Naive thymus-derived CD4-positive, alpha-beta T cell (primary cell): ENCODE measurements around the gene MGAT3. TPM values are rescaled to one million over a fixed set of nuclear protein-coding genes. Genes with fewer than 3 reads are reported as not detected.

ENCODE experiments used
- ATAC-seq: fragments of 150-1000 bp; cut with Tn5 transposase; 2 replicates; pipeline ENCODE4 v1.10.0; 2021; ENCODE audit warnings: mild to moderate bottlenecking, moderate library complexity
- CTCF ChIA-PET: fragments of 350-600 bp; sonication (Branson Sonifier 250); formaldehyde crosslinking; loops from one replicate; lab custom pipeline; 2021; ENCODE audit warnings: antibody characterized with exemption; lab: Charles Lee
- POLR2A ChIA-PET: fragments of 350-600 bp; sonication (Branson Sonifier 250); formaldehyde crosslinking; loops from one replicate; lab custom pipeline; 2021; ENCODE audit warnings: antibody characterized with exemption, inconsistent platforms; lab: Charles Lee
- DNase-seq, 9 donors: peaks; one replicate each; pipeline versions ENCODE4 v3.0.0 to v3.0.0-alpha.2; 2020 to 2022; ENCODE audit warnings: mixed read lengths in 1 of 9
- H3K27ac ChIP-seq: one replicate; pipeline ENCODE4 v1.7.0; 2013; ENCODE audit warnings: mild to moderate bottlenecking, low read depth, low read length, moderate library complexity
- H3K27me3 ChIP-seq, 2 donors: one replicate each; pipeline ENCODE4 v1.7.0; 2013; ENCODE audit warnings: low read length in 2 of 2, mild to moderate bottlenecking in 2 of 2, moderate library complexity in 2 of 2; ENCODE audit not compliant: control insufficient read depth in 2 of 2, insufficient read depth in 2 of 2
- H3K36me3 ChIP-seq, 3 experiments: 1 replicate in 2 of 3; 2 replicates in 1 of 3; pipeline ENCODE4 v1.7.0; 2013; ENCODE audit warnings: low read length in 3 of 3, mild to moderate bottlenecking in 3 of 3, moderate library complexity in 1 of 3; ENCODE audit not compliant: insufficient read depth in 3 of 3, control insufficient read depth in 2 of 3
- H3K4me1 ChIP-seq, 2 donors: one replicate each; pipeline ENCODE4 v1.7.0; 2013; ENCODE audit warnings: low read length in 2 of 2, mild to moderate bottlenecking in 2 of 2, moderate library complexity in 1 of 2; ENCODE audit not compliant: control insufficient read depth in 2 of 2, insufficient read depth in 2 of 2
- H3K4me3 ChIP-seq: 2 replicates; pipeline ENCODE4 v1.7.0; 2013; ENCODE audit warnings: mild to moderate bottlenecking, low read length
- H3K9me3 ChIP-seq, 3 experiments: 1 replicate in 2 of 3; 2 replicates in 1 of 3; pipeline ENCODE4 v1.7.0; 2013; ENCODE audit warnings: low read length in 3 of 3; ENCODE audit not compliant: control insufficient read depth in 2 of 3
- H3K27ac Mint-ChIP-seq, 9 donors: one replicate each; pipeline ENCODE4 v1.8.0; 2020 to 2022; ENCODE audit warnings: mixed read lengths in 9 of 9, mild to moderate bottlenecking in 8 of 9, moderate library complexity in 5 of 9, inconsistent platforms in 2 of 9
- H3K27me3 Mint-ChIP-seq, 5 donors: one replicate each; pipeline ENCODE4 v1.8.0; 2021 to 2022; ENCODE audit warnings: mixed read lengths in 5 of 5, mild to moderate bottlenecking in 1 of 5
- H3K36me3 Mint-ChIP-seq, 5 donors: one replicate each; pipeline ENCODE4 v1.8.0; 2020 to 2022; ENCODE audit warnings: mixed read lengths in 5 of 5, mild to moderate bottlenecking in 3 of 5, inconsistent platforms in 1 of 5
- H3K4me1 Mint-ChIP-seq, 7 donors: one replicate each; pipeline ENCODE4 v1.8.0; 2020 to 2022; ENCODE audit warnings: mixed read lengths in 7 of 7, mild to moderate bottlenecking in 3 of 7, inconsistent platforms in 1 of 7
- H3K4me3 Mint-ChIP-seq, 10 donors: one replicate each; pipeline ENCODE4 v1.8.0; 2020 to 2022; ENCODE audit warnings: mild to moderate bottlenecking in 10 of 10, mixed read lengths in 10 of 10, moderate library complexity in 6 of 10, inconsistent platforms in 2 of 10
- H3K9me3 Mint-ChIP-seq, 11 donors: one replicate each; pipeline ENCODE4 v1.8.0; 2020 to 2022; ENCODE audit warnings: mixed read lengths in 11 of 11, mild to moderate bottlenecking in 4 of 11, inconsistent platforms in 1 of 11, moderate library complexity in 1 of 11
- intact Hi-C, 2 donors: fragments of 100-400 bp; cut with micrococcal nuclease; formaldehyde crosslinking; loops; one replicate each; pipeline ENCODE4 v1.15.1; 2023
- polyA plus RNA-seq, 2 donors: library from polyadenylated mRNA; unstranded; fragments of 300-500 nt; fragmentation: Illumina TruSeq; gene quantifications; one replicate each; pipeline ENCODE4 v1.2.3, GENCODE V29; 2021
- total RNA-seq, 6 experiments: library from RNA in 5 of 6; stranded (reverse) in 5 of 6; gene quantifications; 1 replicate in 5 of 6; 2 replicates in 1 of 6; pipeline ENCODE4 v1.2.3 and lab custom pipeline; 2021 to 2026

MGAT3 gene
- total and polyA plus RNA-seq, 7 experiments from 2014 or later: 0.57 to 3.2 (median 1.0) TPM; not detected in 2

DNA sequence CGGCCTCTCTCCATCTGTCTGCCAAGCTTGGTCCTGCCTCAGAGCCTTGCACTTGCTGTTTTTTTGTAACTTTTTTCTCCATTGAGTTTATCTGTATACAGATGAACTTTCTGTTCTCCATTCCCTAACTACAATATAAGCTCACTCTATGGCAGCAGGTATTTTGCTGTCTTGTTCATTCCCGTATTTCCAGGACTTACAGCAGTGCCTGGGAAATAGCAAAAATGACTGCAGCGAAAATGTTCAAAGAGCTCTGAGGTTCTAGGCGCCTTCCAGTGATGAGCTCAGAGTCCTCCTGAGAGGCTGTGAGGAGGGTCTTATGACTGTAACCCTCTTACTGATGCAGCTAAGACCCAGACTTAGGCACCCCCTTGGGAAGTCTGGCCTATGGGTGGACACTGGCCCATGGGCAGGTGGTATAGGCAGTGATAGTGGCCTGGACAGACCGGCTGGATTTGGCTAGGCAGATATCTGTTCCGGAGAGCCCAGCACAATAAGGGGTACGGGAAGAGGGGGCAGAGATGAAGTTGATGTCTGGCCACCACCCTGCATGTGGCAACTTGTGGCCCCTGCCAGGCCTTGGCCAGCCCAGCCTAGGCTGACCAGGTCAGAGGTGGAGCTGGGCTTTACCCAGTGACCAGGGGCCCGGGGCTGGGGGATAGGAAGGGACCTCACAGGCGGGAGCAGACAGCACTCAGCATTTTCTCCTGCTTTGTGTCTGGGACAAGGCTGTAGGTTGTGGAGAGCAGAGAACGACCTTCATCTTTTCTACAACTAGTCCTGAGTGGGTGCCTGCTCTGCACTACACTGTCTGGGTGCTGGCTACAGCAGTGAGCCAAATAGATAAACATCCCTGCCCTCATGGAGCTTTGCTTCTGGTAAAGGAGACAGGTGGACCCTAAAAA, 68.2 kb downstream of the MGAT3 start:
- ChIA-PET CTCF (interaction anchor here (1.3 kb wide), 1 partner anchor 31 kb away, joined by 6 read pairs; no protein-coding TSS in a partner anchor), POLR2A (interaction anchor here (0.6 to 6.1 kb wide), 10 partner anchors 9 to 876 kb away, joined by 3 to 93 read pairs (median 4); partner anchors contain the start of gene MIEF1)
- Mint-ChIP-seq H3K9me3 (peaks cover 0 to 16% (median 0%) of the 10 kb centered on the region in 11 donors), H3K4me3 (peak overlapping the region in 9 of 10 donors; percentile 14 to 76 (median 62)), H3K27ac (peak overlapping the region; percentile 52 to 96 (median 85)), H3K36me3 (peaks cover 4 to 58% (median 30%) of the 10 kb centered on the region in 5 donors), H3K27me3 (peaks cover 0 to 3% (median 0%) of the 10 kb centered on the region in 5 donors), H3K4me1 (peaks cover 66 to 89% (median 75%) of the 10 kb centered on the region in 7 donors)
- peaks cover 56 to 64% of the 10 kb centered on the region in 2 donors for H3K4me1 ChIP-seq
- no peak for ATAC-seq
- DNase-seq: peak in 1 of 9 donors; percentile 8
- H3K27me3 ChIP-seq: no peaks in the 10 kb centered on the region
- H3K9me3 ChIP-seq: no peaks in the 10 kb centered on the region
- intact Hi-C loops: loop anchor here (5.0 to 10.0 kb wide), 4 partner anchors 353 to 1760 kb away; partner anchors contain the start of genes APOBEC3D (in 1 of the 2), CBX6 (in 1 of the 2) and RANGAP1 (in 1 of the 2)
- no peak overlapping the region for H3K4me3 ChIP-seq
- H3K27ac ChIP-seq: no peak overlapping the region
- peaks cover 9 to 64% (median 11%) of the 10 kb centered on the region in 3 experiments for H3K36me3 ChIP-seq

DNA sequence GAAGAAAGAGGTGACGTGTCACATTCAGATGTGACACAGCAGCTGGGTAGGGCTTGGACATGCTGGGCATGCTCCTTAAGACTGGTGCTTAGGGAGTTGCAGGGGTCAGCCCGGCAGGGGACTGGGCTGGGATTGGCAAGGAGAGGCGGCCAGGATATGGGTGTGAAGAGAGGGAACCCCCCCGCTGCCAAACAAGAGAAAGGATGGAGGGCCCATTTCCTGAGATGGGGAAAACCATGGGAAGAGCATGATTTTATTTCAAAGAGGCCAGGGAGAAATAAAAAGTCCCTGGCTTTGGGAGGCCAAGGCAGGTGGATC, 68.8 kb downstream of the MGAT3 start:
- no peak for ATAC-seq
- Mint-ChIP-seq H3K27ac (peak overlapping the region in 8 of 9 donors; percentile 55 to 96 (median 85)), H3K27me3 (no peaks in the 10 kb centered on the region), H3K4me3 (peak overlapping the region in 7 of 10 donors; percentile 45 to 84 (median 62)), H3K9me3 (peaks cover 0 to 11% (median 0%) of the 10 kb centered on the region in 11 donors), H3K4me1 (peaks cover 71 to 89% (median 79%) of the 10 kb centered on the region in 7 donors), H3K36me3 (peaks cover 4 to 59% (median 26%) of the 10 kb centered on the region in 5 donors)
- Histone ChIP-seq H3K27ac (no peak overlapping the region), H3K4me3 (no peak overlapping the region), H3K9me3 (no peaks in the 10 kb centered on the region), H3K36me3 (peaks cover 9 to 67% (median 12%) of the 10 kb centered on the region in 3 experiments), H3K4me1 (peaks cover 58 to 70% of the 10 kb centered on the region in 2 donors), H3K27me3 (no peaks in the 10 kb centered on the region)
- ChIA-PET CTCF (no interaction called here), POLR2A (interaction anchor here (1.0 to 6.1 kb wide), 6 partner anchors 8 to 209 kb away, joined by 3 to 93 read pairs (median 4); partner anchors contain the start of gene MIEF1)
- peak in 1 of 9 donors; percentile 8 for DNase-seq
- intact Hi-C loops: loop anchor here (10.0 kb wide), 3 partner anchors 501 to 1759 kb away; partner anchors contain the start of genes APOBEC3D (in 1 of the 2), CBX6 (in 1 of the 2) and RANGAP1 (in 1 of the 2)

DNA sequence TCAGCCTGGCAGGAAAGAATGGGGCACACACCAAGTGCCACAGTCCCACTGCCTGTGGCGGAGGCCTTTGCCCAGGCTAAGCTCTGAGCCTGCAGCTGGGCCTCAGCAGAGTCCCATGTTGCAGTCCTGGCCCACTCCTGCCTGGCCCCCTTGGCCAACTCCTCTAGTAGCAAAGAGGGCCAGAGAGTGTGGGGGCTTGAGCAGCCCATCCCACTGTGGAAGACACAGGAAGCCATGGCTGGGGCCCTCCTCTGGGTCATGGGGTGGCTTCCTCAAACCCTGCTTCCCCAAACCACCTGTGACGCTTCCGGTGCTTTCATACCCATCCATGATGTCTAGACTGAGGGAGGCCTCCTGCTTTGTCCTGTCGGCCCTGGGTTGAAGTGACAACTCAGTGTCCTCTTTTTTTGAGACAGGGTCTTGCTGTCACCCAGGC, 69.9 kb downstream of the MGAT3 start:
- Histone ChIP-seq H3K4me3 (no peak overlapping the region), H3K9me3 (no peaks in the 10 kb centered on the region), H3K27me3 (no peaks in the 10 kb centered on the region), H3K4me1 (peaks cover 64 to 75% of the 10 kb centered on the region in 2 donors), H3K27ac (peak overlapping the region; percentile 50), H3K36me3 (peaks cover 3 to 59% (median 12%) of the 10 kb centered on the region in 3 experiments)
- DNase-seq (peak in 3 of 9 donors; percentile 22 to 32 (median 28)), ATAC-seq (no peak)
- Mint-ChIP-seq H3K36me3 (peaks cover 4 to 58% (median 24%) of the 10 kb centered on the region in 5 donors), H3K27ac (peak overlapping the region; percentile 64 to 94 (median 86)), H3K4me1 (peaks cover 76 to 94% (median 85%) of the 10 kb centered on the region in 7 donors), H3K27me3 (no peaks in the 10 kb centered on the region), H3K9me3 (peaks cover 0 to 5% (median 0%) of the 10 kb centered on the region in 11 donors), H3K4me3 (peak overlapping the region in 8 of 10 donors; percentile 5 to 94 (median 32))
- ChIA-PET POLR2A (interaction anchor here (0.6 to 6.1 kb wide), 7 partner anchors 9 to 517 kb away, joined by 3 to 68 read pairs (median 4); partner anchors contain the start of genes MIEF1 and RPL3), CTCF (interaction anchor here (0.7 to 6.4 kb wide), 4 partner anchors 31 to 500 kb away, joined by 4 to 120 read pairs (median 8); no protein-coding TSS in a partner anchor)
- intact Hi-C loops: loop anchor here (10.0 kb wide), 3 partner anchors 502 to 1758 kb away; partner anchors contain the start of genes APOBEC3D (in 1 of the 2), CBX6 (in 1 of the 2) and RANGAP1 (in 1 of the 2)

DNA sequence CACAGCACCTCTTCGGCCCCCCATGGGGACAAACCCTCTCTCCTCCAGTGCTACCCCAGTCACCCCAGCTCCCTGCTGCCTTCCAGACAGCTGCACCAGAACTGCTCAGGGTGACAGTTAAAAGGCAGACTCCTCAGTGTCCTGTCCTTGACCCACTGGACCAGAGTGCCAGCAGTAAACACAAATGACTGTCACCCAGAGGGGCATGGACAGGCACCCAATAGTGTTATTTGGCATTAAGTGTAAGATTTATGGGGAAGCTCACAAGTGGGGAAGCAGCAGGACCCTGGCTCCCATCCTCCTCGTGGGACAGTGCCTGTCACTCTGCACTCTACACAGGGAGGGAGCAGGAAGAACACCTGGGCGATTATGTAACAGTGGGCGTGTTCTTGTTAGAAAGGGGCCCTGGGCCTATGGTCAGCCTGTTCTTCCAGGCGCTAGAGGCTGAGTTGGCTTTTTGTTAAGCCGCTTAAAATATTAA, 70.7 kb downstream of the MGAT3 start:
- peak overlapping the region in 9 of 10 donors; percentile 21 to 94 (median 45) for H3K4me3 Mint-ChIP-seq
- ChIA-PET CTCF (interaction anchor here (0.5 to 6.4 kb wide), 7 partner anchors 11 to 499 kb away, joined by 3 to 120 read pairs (median 5); partner anchors contain the start of gene TAB1), POLR2A (interaction anchor here (0.6 to 6.1 kb wide), 7 partner anchors 10 to 517 kb away, joined by 3 to 68 read pairs (median 7); partner anchors contain the start of genes MIEF1 and RPL3)
- intact Hi-C loops: loop anchor here (10.0 kb wide), 3 partner anchors 503 to 1757 kb away; partner anchors contain the start of genes APOBEC3D (in 1 of the 2), CBX6 (in 1 of the 2) and RANGAP1 (in 1 of the 2)
- no peaks in the 10 kb centered on the region for H3K9me3 ChIP-seq
- no peak for ATAC-seq
- no peak for DNase-seq
- peaks cover 0 to 52% (median 16%) of the 10 kb centered on the region in 5 donors for H3K36me3 Mint-ChIP-seq
- H3K4me1 Mint-ChIP-seq: peaks cover 73 to 92% (median 82%) of the 10 kb centered on the region in 7 donors
- no peaks in the 10 kb centered on the region for H3K27me3 ChIP-seq
- no peak overlapping the region for H3K4me3 ChIP-seq
- no peaks in the 10 kb centered on the region for H3K27me3 Mint-ChIP-seq
- H3K27ac ChIP-seq: peak overlapping the region; percentile 2
- peaks cover 60 to 70% of the 10 kb centered on the region in 2 donors for H3K4me1 ChIP-seq
- peaks cover 0 to 1% (median 0%) of the 10 kb centered on the region in 11 donors for H3K9me3 Mint-ChIP-seq
- peaks cover 0 to 57% (median 12%) of the 10 kb centered on the region in 3 experiments for H3K36me3 ChIP-seq
- peak overlapping the region in 8 of 9 donors; percentile 41 to 94 (median 84) for H3K27ac Mint-ChIP-seq

DNA sequence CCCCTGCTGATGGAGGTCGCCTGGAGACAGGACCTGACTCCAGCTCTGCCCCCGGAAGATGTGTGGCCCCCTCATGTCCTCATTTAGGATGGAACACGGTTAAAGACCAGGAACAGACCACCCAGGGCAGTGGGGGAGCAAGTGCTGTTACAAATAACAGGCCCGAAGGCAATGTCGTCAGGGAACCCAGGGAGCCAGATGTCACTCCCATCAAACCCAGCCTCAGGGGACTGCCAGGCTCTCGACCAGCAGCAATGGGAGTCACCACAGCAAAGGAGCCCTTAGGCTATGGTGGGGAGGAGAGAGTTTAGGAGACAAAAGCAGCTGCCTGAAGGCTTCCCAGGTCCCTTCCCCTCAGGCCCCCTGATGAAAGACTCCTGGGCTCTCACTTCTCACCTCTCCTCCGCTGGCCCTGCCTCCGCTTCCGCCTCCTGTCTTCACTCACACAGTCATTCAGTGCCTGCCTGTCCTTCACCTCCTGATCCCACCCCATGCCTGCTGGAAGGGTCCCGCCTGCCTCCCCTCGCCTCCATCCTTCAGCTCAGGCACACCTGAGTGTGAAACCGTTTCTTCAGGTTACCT, 71.4 kb downstream of the MGAT3 start:
- Histone ChIP-seq H3K4me3 (no peak overlapping the region), H3K27me3 (no peaks in the 10 kb centered on the region), H3K9me3 (no peaks in the 10 kb centered on the region), H3K36me3 (peaks cover 0 to 51% (median 12%) of the 10 kb centered on the region in 3 experiments), H3K27ac (peak overlapping the region; percentile 48), H3K4me1 (peaks cover 54 to 64% of the 10 kb centered on the region in 2 donors)
- DNase-seq (peak in 1 of 9 donors; percentile 8), ATAC-seq (no peak)
- Mint-ChIP-seq H3K4me1 (peaks cover 67 to 91% (median 80%) of the 10 kb centered on the region in 7 donors), H3K27me3 (peaks cover 0 to 4% (median 0%) of the 10 kb centered on the region in 5 donors), H3K9me3 (peaks cover 0 to 3% (median 0%) of the 10 kb centered on the region in 11 donors), H3K27ac (peak overlapping the region; percentile 58 to 94 (median 84)), H3K4me3 (peak overlapping the region in 7 of 10 donors; percentile 48 to 97 (median 74)), H3K36me3 (peaks cover 0 to 47% (median 12%) of the 10 kb centered on the region in 5 donors)
- ChIA-PET POLR2A (interaction anchor here (0.6 to 7.1 kb wide), 15 partner anchors 7 to 517 kb away, joined by 3 to 105 read pairs (median 7); partner anchors contain the start of genes ATF4, MIEF1 and RPL3), CTCF (interaction anchor here (0.5 to 6.4 kb wide), 16 partner anchors 12 to 516 kb away, joined by 3 to 120 read pairs (median 6); partner anchors contain the start of genes MIEF1, RPL3 and TAB1)
- intact Hi-C loops: loop anchor here (10.0 kb wide), 3 partner anchors 503 to 1757 kb away; partner anchors contain the start of genes APOBEC3D (in 1 of the 2), CBX6 (in 1 of the 2) and RANGAP1 (in 1 of the 2)
